CD4-positive, alpha-beta T cell treated with Interferon alpha-2 for 1 hour (primary cell): ENCODE data around the gene CFAP61.
"Not testable (repeated sequence)": the region's sequence is repeated elsewhere in the genome, so short reads cannot be mapped to it uniquely, and the experiment has no call there.

Source experiments
- DNase-seq, 2 donors: peaks; one replicate each; pipeline ENCODE4 v3.0.0-alpha.2; 2020 to 2022

The CFAP61 gene

GRCh38 chr20:20338133-20338730 is 285.9 kb downstream of the CFAP61 start:
- no peak for DNase-seq

GRCh38 chr20:20340443-20340842 is 288.1 kb downstream of the CFAP61 start:
- no peak for DNase-seq

GRCh38 chr20:20341371-20341770 is 289.0 kb downstream of the CFAP61 start:
- DNase-seq, result no peak

- no peak for DNase-seq
These were observed 289.7 kb downstream of the CFAP61 start for GRCh38 chr20:20342066-20342465.

DNA sequence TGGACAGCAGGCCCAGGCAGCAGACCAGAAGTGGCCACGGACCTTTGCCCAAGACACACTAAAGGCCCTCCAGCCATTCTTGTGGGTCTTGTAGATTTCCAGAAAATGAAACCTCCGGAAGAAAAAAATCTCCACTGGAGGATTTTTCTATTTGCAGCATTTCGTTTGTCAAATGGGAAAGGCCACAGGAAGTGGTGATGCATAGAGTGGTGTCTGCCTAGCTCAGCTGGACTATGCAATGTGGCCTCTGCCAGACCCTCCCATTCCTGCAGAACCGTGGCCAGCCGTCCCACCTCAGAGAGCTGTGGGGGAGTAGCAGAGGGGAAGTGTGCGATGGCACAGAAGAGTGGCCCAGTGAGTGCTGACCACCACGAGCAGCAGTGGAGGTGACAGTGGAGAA is 291.6 kb downstream of the CFAP61 start:
- no peak for DNase-seq

DNA sequence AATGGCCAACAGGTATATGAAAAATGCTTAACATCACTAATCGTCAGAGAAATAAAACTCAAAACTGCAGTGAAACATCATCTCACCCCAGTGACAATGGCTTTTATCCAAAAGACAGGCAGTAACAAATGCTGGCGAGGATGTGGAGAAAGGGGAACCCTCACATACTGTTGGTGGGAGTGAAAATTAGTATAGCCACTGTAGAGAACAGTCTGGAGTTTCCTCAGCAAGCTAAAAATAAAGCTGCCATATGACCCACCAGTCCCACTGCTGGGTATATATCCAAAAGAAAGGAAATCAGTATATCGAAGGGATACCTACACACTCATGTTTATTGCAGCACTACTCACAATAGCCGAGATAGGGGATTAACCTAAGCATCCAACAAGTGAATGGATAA is 292.1 kb downstream of the CFAP61 start:
- DNase-seq, result no peak

DNA sequence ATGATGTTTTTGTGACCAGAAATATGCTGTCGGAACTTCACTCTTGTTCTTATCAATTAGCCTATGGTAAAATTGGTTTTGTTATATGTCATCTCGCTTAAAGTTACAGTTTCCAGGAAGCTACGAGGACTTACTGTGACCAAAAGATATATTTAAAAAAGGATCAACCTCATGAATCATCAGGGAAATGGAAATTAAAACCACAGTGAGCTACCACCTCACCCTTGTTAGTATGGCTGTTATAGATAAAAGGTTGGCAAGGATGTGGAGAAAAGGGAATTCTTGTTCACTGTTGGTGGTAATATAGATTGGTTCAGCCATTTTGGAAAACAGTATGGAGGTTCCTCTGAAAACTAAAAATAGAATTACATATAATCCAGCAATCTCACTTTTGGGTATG is 301.2 kb downstream of the CFAP61 start:
- no peak for DNase-seq

DNA sequence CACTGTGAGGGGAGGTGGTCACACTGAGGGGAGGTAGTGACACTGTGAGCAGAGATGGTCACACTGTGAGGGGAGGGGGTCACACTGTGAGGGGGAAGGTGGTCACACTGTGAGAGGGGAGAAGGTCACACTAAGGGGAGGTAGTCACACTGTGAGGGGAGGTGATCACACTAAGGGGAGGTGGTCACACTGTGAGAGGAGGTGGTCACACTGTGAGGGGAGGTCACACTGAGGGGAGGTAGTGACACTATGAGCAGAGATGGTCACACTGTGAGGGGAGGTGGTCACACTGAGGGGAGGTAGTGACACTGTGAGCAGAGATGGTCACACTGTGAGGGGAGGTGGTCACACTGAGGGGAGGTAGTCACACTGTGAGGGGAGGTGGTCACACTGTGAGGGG is 303.2 kb downstream of the CFAP61 start:
- DNase-seq, result not testable (repeated sequence)

DNA sequence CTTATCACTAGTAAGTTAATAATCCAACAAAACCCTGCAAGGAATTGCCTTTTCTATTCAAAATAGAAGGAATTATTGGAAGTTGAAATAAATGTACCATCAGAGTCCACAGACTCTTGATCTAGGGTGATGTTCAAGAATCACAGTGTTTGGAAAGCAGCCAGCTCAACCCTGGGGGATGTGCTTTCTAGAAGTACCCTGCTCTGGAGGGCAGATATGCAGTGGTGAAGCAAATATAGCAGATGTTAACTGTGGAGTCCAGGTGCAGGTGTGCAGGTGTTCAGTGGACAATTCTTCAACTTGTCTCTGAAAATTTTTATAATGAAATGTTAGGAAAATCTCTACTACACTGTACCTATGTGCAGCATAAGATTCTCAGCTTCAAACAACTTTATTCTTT is 306.5 kb downstream of the CFAP61 start:
- no peak for DNase-seq

DNA sequence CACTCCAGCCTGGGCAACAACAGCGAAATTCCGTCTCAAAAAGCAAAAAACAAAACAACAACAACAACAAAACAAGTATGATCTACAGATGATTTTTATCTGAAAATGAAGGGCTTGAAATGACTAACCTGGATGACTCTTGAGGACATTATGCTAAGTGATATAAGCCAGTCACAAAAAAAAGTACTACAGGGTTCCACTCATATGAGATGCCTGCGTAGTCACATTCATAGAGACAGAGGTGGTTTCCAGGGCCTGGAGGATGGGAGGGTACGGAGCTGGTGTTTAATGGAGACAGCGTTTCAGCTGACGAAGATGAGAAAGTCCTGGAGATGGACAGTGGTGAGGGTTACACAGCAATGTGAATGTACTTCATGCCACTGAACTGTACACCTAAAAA is 307.3 kb downstream of the CFAP61 start:
- no peak for DNase-seq

- DNase-seq, result peak; percentile 9 to 43
These were observed 308.1 kb downstream of the CFAP61 start for GRCh38 chr20:20360464-20360863.

- DNase-seq, result no peak
These were observed 310.6 kb downstream of the CFAP61 start for GRCh38 chr20:20362774-20363433.

DNA sequence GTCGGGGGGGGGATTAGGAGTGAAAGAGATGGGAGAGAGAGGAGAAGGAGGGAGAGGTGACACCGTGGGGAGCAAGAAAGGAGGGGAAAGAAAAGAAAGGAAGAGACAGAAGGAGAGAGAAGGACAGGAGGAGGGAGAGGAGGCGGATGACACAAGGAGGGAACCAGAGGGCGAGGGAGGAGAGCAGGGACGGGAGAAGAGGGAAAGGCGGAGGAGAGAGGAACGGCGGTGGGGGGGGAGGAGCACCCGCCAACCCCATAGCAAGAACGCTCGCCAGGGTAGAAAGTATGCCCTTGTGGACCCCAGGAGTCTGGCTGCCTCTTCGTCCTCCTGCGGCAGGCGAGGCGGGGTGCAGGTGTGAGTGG is 311.1 kb downstream of the CFAP61 start:
- DNase-seq, result no peak

DNA sequence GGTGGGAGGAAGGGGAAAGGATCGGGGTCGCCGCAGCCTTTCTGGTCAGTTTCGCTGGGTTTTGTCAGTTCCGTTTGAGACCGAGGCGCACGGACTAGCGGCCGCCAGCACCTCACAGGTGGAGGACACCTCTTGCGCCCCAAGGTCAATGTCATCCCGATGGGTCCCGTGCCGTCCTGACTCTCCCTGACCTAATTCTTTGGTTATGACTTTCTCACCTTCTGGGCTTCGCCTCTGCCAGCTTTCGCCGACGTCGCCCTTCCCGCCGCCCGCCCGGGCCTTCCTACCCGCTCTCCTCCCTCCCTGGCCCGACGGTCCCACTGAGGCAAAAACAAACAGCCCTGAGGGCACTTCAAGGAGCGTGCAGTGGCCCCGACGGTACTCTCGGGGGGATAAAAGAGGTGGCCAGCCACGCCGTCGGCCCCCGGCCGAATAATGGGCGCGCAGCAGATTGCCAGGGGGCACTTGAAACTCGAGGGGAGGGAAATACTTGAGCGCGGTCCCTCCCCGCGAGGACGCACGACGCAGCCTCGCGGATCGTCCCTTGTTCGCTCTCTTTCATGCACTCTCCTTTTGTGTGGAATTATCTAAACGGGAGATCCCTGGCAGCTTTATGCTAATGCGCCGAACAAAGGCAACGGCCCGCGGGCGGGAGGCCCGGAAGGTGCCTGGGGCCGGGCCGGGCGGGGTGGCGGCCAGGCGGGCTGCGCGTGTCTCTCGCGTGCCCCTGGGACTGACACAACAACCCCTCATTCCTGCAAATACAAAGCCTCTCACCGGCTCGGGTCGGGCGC is 311.7 kb downstream of the CFAP61 start:
- no peak for DNase-seq

GRCh38 chr20:20364593-20365479 is 312.5 kb downstream of the CFAP61 start:
- no peak for DNase-seq

DNA sequence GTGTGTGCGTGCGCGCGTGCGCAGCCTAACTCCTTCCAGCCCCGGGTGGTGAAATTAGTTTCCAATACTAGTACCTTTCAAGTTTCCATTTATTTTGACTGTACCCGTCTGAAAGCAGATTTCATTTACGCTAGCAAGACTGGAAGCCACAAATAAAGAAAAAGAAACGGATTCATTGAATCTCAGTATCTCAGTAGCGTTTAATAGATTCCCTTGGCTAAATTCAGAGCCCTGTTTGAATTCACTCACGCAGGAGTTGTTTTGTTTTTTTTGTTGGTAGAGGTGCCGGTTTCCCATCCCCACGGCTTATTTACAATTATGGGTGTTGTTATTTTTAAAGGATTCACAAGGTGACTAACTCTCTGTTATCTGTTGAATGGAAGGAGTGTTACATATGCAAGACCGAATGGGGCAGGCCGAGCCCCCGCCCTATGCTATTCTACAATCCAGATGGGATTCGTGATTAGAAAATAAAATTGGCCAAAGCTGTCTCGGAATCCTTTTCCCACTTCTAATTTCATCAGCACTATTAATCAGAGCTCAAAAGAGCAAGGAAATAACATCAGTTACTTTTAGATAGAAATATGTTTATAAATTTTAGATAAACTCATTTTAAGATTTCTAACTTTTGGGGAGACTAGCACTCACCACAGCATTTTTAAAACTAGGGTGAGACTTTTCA is 313.3 kb downstream of the CFAP61 start:
- no peak for DNase-seq

DNA sequence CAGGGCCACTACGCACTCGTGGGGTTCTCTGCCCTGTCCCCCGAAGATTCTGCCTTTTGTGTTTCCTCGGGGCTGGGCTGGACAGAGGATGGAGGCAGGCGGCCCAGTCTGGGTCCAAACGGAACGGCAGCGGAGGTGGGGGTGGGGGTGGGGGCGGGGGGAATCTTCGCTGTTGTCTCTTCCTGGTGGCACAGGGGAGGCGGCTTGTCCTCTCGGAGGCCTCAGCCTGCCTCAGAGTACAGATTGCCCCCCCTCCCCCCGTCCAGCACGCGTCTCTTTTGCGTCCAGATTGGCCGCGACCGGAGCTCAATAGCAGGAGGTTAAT is 314.2 kb downstream of the CFAP61 start:
- DNase-seq, result no peak

DNA sequence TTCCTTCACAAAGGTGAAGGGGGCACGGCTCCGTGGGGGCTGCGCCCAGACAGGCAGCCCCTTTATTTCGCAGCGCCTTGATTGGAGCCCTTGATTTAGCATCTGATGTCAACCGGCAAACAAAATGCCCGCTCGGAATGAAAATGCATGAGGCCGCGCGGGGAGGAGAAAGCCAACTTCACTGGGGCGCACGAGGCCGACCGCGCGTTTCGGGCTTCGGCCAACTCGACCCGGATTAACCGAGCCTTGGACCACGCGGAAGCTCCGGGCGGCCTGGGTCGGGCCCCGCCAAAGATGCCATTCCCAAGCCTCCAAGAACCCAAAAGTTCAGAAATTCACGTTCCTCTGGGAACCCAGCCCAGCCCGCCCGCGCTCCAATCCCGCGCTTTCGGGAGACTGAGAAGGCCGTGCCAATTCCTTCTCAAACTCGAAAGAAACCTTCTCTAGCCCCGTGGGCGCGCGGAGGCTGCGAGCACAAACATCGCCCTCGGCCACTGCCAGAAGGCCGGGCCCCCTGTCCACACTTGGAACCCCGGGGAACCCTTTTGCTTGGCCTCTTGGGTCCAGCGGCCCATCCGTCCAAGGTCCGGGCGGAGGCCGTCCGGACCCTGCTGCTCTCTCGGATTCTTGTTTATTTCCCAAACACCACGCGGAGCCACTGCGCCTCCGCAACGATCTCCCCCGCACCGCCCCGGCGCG is 314.7 kb downstream of the CFAP61 start:
- DNase-seq, result no peak

DNA sequence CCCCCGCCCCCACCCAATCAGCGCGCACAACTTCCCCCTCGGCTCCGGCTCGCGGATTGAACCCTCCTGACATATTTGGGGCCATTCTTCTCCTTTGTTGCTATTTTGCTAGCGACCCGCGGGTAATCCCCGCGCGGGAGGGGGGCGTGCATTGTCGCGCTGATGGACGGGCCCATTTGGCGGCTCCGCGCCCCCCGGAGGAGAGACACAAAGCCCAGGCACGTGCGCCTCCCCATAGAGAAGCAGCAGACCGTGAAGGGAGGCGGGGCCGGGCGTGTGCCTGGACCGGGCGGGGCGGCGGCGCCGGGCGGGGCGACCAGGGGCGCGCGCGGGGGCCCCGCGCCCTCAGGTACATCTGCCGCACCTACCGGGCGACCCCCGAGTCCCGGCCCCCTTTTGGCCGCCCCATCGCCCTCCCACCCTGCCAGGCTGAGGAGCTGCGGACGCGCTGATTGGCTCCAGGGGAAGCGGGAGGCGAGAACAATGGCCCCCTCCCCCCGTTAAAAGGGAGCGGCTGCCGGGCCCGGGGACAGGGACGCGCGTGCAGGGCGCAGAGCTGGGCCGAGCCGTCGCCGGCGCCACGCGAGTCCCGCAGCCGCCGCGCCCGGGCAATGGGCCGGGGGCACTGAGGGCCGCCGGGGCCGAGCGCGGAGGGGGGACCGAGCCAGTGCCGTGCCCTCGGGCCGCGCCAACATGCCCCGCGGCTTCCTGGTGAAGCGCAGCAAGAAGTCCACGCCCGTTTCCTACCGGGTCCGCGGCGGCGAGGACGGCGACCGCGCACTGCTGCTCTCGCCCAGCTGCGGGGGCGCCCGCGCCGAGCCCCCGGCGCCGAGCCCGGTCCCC is 315.5 kb downstream of the CFAP61 start, which contains the start of gene INSM1:
Gene INSM1 (plus strand): TSS at position 530 of the 843 bp plus-strand sequence. CDS start 164 bp downstream, at position 694.
- DNase-seq, result no peak

- no peak for DNase-seq
These were observed 316.3 kb downstream of the CFAP61 start for GRCh38 chr20:20368418-20369249.
